Stomach (tissue), 4 donors: ENCODE measurements around the gene GPR15LG.

ENCODE experiments used
- POLR2AphosphoS5 ChIP-seq, 3 donors: sonication (generic); formaldehyde crosslinking; IDR thresholded peaks; one replicate each; pipeline ENCODE4 v1.6.1; 2016; ENCODE audit warnings: antibody characterized with exemption in 3 of 3
- TF ChIP-seq, protein P1 (sequence below), 7 experiments: fragments of 450-650 bp in 4 of 7; fragments of 200-600 bp in 3 of 7; sonication (generic) in 3 of 7; IDR thresholded peaks; one replicate each; pipeline ENCODE4 v1.5.1; 2016 to 2019; ENCODE audit warnings: antibody characterized with exemption in 7 of 7, control low read depth in 2 of 7, mild to moderate bottlenecking in 1 of 7

DNA sequence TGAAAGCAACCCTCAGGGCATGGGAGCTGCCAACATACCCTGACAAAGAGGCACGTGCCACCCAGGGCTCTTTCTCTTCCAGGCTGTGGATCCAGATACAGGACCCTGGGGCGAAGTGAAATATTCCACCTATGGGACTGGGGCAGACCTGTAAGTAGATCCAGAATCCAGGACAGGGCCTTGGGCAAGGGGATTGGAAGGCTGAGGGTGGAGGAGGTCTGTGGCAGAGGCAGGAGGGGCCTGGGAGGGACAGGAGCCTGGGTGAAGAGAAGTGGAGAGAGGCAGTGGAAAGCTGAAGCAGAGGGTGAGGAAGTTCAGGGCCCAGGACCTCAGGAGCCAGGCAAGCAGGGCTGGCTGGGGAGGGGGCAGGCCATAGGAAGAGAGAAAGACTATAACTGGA lies 38.0 kb downstream of the GPR15LG start:
- TF ChIP-seq, protein P1, sequence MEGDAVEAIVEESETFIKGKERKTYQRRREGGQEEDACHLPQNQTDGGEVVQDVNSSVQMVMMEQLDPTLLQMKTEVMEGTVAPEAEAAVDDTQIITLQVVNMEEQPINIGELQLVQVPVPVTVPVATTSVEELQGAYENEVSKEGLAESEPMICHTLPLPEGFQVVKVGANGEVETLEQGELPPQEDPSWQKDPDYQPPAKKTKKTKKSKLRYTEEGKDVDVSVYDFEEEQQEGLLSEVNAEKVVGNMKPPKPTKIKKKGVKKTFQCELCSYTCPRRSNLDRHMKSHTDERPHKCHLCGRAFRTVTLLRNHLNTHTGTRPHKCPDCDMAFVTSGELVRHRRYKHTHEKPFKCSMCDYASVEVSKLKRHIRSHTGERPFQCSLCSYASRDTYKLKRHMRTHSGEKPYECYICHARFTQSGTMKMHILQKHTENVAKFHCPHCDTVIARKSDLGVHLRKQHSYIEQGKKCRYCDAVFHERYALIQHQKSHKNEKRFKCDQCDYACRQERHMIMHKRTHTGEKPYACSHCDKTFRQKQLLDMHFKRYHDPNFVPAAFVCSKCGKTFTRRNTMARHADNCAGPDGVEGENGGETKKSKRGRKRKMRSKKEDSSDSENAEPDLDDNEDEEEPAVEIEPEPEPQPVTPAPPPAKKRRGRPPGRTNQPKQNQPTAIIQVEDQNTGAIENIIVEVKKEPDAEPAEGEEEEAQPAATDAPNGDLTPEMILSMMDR (IDR thresholded peaks at IDR 0.05): no peak
- no peak for TF ChIP-seq POLR2AphosphoS5 (IDR thresholded peaks at IDR 0.05)
